ENCODE measurements around the gene FOXC2. TPM values are rescaled to one million over a fixed set of nuclear protein-coding genes. Genes with fewer than 3 reads are reported as not detected.

FOXC2 gene
- total and polyA plus RNA-seq, 9 of the 15 experiments (the other 6 are each of a cell fraction or from before 2014, with no cell fraction given): 0.01 to 0.11 (median 0.10) TPM; not detected in 5

- TF ChIP-seq STAT6 (CRISPR knock-in tag; IDR thresholded peaks at IDR 0.05) (no peak), ZBTB40 (IDR thresholded peaks at IDR 0.05) (no peak; the same call in 1 of the 2 replicates), ZBTB40 (CRISPR knock-in tag; IDR thresholded peaks at IDR 0.05) (no peak), EZH2 (IDR thresholded peaks at IDR 0.05; ENCODE audit: borderline replicate concordance, low read depth, low read length) (no peak), NCOA4 (IDR thresholded peaks at IDR 0.05; ENCODE audit: partially characterized antibody) (no peak), HDAC8 (tag; IDR thresholded peaks at IDR 0.05) (0 out of 2 replicates have a peak, but pooled peaks have one; percentile 16), SAFB (IDR thresholded peaks at IDR 0.05; ENCODE audit: borderline replicate concordance, low read depth, low read length) (no peak), MECOM (CRISPR knock-in tag; IDR thresholded peaks at IDR 0.05) (0 out of 2 replicates have a peak, but pooled peaks have one; percentile 14), DLX4 (CRISPR knock-in tag; IDR thresholded peaks at IDR 0.05) (no peak), FOXK1 (CRISPR knock-in tag; IDR thresholded peaks at IDR 0.05; ENCODE audit: borderline replicate concordance) (no peak), RBM25 (IDR thresholded peaks at IDR 0.05; ENCODE audit: low read depth, low read length, severe bottlenecking) (peak; percentile 64), XRCC4 (IDR thresholded peaks at IDR 0.05; ENCODE audit: extremely low read depth, insufficient read depth, insufficient read length) (no peak), MLX (CRISPR knock-in tag; conservative IDR thresholded peaks at IDR 0.05) (no peak)
These were observed 11.5 kb upstream of the FOXC2 start, which contains the start of gene MTHFSD (continued) for GRCh38 chr16:86554917-86555703.
